Measurements from ENCODE around the gene NDUFS4. TPM values are rescaled to one million over a fixed set of nuclear protein-coding genes. Genes with fewer than 3 reads are reported as not detected.
"Not testable (repeated sequence)": the region's sequence is repeated elsewhere in the genome, so short reads cannot be mapped to it uniquely, and the experiment has no call there.

The NDUFS4 gene
- total RNA-seq, 1 donor from 2014 or later = 129 TPM

- H3K4me3 ChIP-seq (ENCODE audit: low read depth, low read length) = no peak overlapping the region
- TF ChIP-seq, protein P1, sequence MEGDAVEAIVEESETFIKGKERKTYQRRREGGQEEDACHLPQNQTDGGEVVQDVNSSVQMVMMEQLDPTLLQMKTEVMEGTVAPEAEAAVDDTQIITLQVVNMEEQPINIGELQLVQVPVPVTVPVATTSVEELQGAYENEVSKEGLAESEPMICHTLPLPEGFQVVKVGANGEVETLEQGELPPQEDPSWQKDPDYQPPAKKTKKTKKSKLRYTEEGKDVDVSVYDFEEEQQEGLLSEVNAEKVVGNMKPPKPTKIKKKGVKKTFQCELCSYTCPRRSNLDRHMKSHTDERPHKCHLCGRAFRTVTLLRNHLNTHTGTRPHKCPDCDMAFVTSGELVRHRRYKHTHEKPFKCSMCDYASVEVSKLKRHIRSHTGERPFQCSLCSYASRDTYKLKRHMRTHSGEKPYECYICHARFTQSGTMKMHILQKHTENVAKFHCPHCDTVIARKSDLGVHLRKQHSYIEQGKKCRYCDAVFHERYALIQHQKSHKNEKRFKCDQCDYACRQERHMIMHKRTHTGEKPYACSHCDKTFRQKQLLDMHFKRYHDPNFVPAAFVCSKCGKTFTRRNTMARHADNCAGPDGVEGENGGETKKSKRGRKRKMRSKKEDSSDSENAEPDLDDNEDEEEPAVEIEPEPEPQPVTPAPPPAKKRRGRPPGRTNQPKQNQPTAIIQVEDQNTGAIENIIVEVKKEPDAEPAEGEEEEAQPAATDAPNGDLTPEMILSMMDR (conservative IDR thresholded peaks at IDR 0.05; ENCODE audit: low read depth, low read length) = no peak
- DNase-seq (ENCODE audit: low read depth) = no peak
Observed at GRCh38 chr5:53642061-53642460, 81.6 kb downstream of the NDUFS4 start.

- no peak for DNase-seq (ENCODE audit: low read depth)
- no peak overlapping the region for H3K4me3 ChIP-seq (ENCODE audit: low read depth, low read length)
- TF ChIP-seq, protein P1 (conservative IDR thresholded peaks at IDR 0.05; ENCODE audit: low read depth, low read length) = no peak
Observed at GRCh38 chr5:53643445-53643844, 83.0 kb downstream of the NDUFS4 start.

DNA sequence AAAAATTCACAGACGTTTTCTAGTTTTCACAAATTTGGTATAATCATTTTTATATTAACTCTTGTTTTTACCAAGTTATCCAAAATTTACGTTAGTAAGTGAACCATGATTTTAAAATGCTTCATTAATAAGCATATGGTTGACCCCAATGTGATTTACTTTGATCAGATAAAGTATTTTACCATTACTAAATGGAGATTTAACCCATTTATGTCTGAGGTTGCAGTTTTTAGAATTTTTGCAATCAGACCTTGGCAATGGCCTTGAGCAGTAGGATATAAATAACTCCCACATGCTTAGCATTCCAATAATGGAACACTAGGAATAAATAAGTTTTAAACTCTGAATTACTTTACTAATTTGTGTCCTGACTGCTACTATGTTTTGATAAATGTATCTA, 84.6 kb downstream of the NDUFS4 start:
- TF ChIP-seq, protein P1 (conservative IDR thresholded peaks at IDR 0.05; ENCODE audit: low read depth, low read length) = no peak
- DNase-seq (ENCODE audit: low read depth) = no peak
- no peak overlapping the region for H3K4me3 ChIP-seq (ENCODE audit: low read depth, low read length)

DNA sequence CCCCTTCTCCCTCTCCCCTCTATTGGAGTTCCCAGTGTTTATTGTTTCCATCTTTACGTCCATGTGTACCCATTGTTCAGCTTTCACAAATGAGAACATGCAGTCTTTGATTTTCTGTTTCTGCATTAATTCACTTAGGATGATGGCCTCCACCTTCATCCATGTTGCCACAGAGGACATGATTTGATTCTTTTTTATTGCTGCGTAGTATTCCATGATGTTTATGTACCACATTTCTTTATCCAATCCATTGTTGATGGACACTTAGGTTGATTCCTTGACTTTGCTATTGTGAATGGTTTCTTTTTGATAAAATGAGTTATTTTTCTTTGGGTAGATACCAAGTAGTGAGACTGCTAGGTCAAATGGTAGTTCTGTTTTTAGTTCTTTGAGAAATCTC, 88.9 kb downstream of the NDUFS4 start:
- TF ChIP-seq, protein P1 (conservative IDR thresholded peaks at IDR 0.05; ENCODE audit: low read depth, low read length) = no peak
- DNase-seq (ENCODE audit: low read depth) = no peak
- H3K4me3 ChIP-seq (ENCODE audit: low read depth, low read length) = no peak overlapping the region

DNA sequence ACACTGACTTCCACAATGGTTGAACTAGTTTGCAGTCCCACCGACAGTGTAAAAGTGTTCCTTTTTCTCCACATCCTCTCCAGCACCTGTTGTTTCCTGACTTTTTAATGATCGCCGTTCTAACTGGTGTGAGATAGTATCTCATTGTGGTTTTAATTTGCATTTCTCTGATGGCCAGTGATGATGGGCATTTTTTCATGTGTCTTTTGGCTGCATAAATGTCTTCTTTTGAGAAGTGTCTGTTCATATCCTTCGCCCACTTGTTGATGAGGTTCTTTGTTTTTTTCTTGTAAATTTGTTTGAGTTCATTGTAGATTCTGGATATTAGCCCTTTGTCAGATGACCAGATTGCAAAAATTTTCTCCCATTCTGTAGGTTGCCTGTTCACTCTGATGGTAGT, 100.1 kb downstream of the NDUFS4 start:
- not testable (repeated sequence) for H3K4me3 ChIP-seq (ENCODE audit: low read depth, low read length); DNase-seq (ENCODE audit: low read depth)

DNA sequence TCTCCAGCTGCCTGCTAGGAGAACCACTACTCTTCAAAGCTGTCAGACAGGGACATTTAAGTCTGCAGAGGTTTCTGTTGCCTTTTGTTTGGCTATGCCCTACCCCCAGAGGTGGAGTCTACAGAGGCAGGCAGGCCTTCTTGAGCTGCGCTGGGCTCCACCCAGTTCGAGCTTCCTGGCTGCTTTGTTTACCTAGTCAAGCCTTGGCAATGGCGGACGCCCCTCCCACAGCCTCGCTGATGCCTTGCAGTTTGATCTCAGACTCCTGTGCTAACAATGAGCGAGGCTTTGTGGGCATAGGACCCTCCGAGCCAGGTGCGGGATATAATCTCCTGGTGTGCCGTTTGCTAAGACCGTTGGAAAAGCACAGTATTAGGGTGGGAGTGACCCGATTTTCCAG, 104.9 kb downstream of the NDUFS4 start:
- DNase-seq (ENCODE audit: low read depth); H3K4me3 ChIP-seq (ENCODE audit: low read depth, low read length): not testable (repeated sequence)

DNA sequence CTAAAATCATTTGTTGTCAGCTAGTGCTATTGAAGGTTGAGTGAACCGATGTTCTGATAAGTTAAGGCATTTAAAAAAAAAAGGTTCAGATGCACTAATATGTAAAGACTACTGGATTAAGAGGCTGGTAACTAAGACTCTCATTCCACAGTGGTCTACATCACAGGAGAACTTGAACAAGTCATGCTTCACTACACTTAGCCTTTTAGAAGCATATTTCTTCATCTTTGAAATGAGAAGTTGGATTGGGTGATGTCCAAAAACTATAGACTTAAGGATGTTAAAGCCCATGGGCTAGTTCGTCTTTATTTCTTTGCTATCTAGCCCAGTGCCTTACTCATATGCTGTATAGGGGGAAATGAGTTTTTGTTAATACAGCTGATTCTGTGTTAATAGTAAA, 107.2 kb downstream of the NDUFS4 start:
- DNase-seq (ENCODE audit: low read depth) = no peak
- TF ChIP-seq, protein P1 (conservative IDR thresholded peaks at IDR 0.05; ENCODE audit: low read depth, low read length) = no peak
- H3K4me3 ChIP-seq (ENCODE audit: low read depth, low read length) = no peak overlapping the region

- TF ChIP-seq, protein P1 (conservative IDR thresholded peaks at IDR 0.05; ENCODE audit: low read depth, low read length) = no peak
- no peak for DNase-seq (ENCODE audit: low read depth)
Observed at GRCh38 chr5:53671447-53671846, 111.0 kb downstream of the NDUFS4 start.

More at GRCh38 chr5:53671447-53671846, 111.0 kb downstream of the NDUFS4 start:
- no peak overlapping the region for H3K4me3 ChIP-seq (ENCODE audit: low read depth, low read length)

Data from epithelial cell of proximal tubule (primary cell).